Measurements from ENCODE around the gene EMP2. TPM values are rescaled to one million over a fixed set of nuclear protein-coding genes. Genes with fewer than 3 reads are reported as not detected.
"Not testable (repeated sequence)": the region's sequence is repeated elsewhere in the genome, so short reads cannot be mapped to it uniquely, and the experiment has no call there.

Gene EMP2
- total RNA-seq, 2 experiments from 2014 or later: not detected

- Histone ChIP-seq H3K27me3 (ENCODE audit: control insufficient read depth in 1 of 2, insufficient read depth in 2 of 2, low read length in 2 of 2) (peaks cover 0 to 3% of the 10 kb centered on the region in 2 experiments), H3K36me3 (ENCODE audit: insufficient read depth, low read length) (no peaks in the 10 kb centered on the region), H3K27ac (ENCODE audit: low read depth in 1 of 2, low read length in 2 of 2) (no peak overlapping the region), H3K4me1 (ENCODE audit: insufficient read depth, low read length) (no peaks in the 10 kb centered on the region), H3K4me3 (ENCODE audit: low read length) (no peak overlapping the region), H3K9me3 (ENCODE audit: control insufficient read depth in 1 of 2, insufficient read depth in 1 of 2, low read length in 2 of 2) (peaks cover 0 to 9% of the 10 kb centered on the region in 2 experiments)
- peaks cover 26% of the 10 kb centered on the region for H3K27me3 Mint-ChIP-seq
- DNase-seq (no peak), ATAC-seq (ENCODE audit: poor library complexity) (no peak)
- POLR2A ChIA-PET: no interaction called here
- H3K36me3 Mint-ChIP-seq (ENCODE audit: low read depth): no peaks in the 10 kb centered on the region
- TF ChIP-seq CTCF (IDR thresholded peaks at IDR 0.05): no peak
- CTCF ChIA-PET: interaction anchor here (0.7 kb wide), 1 partner anchor 891 kb away, joined by 3 read pairs; no protein-coding TSS in a partner anchor
- H3K4me1 Mint-ChIP-seq (ENCODE audit: low read depth): no peaks in the 10 kb centered on the region
- no peak overlapping the region for H3K27ac Mint-ChIP-seq
- intact Hi-C loops (cut with DNase I, micrococcal nuclease): no loop called here
- H3K4me3 Mint-ChIP-seq: no peak overlapping the region
- H3K9me3 Mint-ChIP-seq: peaks cover 5% of the 10 kb centered on the region
Measured at GRCh38 chr16:10561425-10561824, 19.0 kb downstream of the EMP2 start.

GRCh38 chr16:10561001-10561400, 19.4 kb downstream of the EMP2 start:
- DNase-seq (no peak), ATAC-seq (ENCODE audit: poor library complexity) (no peak)
- no peaks in the 10 kb centered on the region for H3K4me1 ChIP-seq (ENCODE audit: insufficient read depth, low read length)
- no peaks in the 10 kb centered on the region for H3K4me1 Mint-ChIP-seq (ENCODE audit: low read depth)
- H3K27ac Mint-ChIP-seq: no peak overlapping the region
- TF ChIP-seq CTCF (IDR thresholded peaks at IDR 0.05): no peak
- no peak overlapping the region for H3K27ac ChIP-seq (ENCODE audit: low read depth in 1 of 2, low read length in 2 of 2)
- POLR2A ChIA-PET: no interaction called here
- H3K27me3 ChIP-seq (ENCODE audit: control insufficient read depth in 1 of 2, insufficient read depth in 2 of 2, low read length in 2 of 2): peaks cover 0 to 3% of the 10 kb centered on the region in 2 experiments
- H3K36me3 ChIP-seq (ENCODE audit: insufficient read depth, low read length): no peaks in the 10 kb centered on the region
- intact Hi-C loops (cut with DNase I, micrococcal nuclease): no loop called here
- peaks cover 5% of the 10 kb centered on the region for H3K9me3 Mint-ChIP-seq
- no peak overlapping the region for H3K4me3 ChIP-seq (ENCODE audit: low read length)
- no peak overlapping the region for H3K4me3 Mint-ChIP-seq
- CTCF ChIA-PET: no interaction called here
- no peaks in the 10 kb centered on the region for H3K36me3 Mint-ChIP-seq (ENCODE audit: low read depth)
- H3K27me3 Mint-ChIP-seq: peaks cover 26% of the 10 kb centered on the region
- H3K9me3 ChIP-seq (ENCODE audit: control insufficient read depth in 1 of 2, insufficient read depth in 1 of 2, low read length in 2 of 2): peaks cover 0 to 9% of the 10 kb centered on the region in 2 experiments

GRCh38 chr16:10559792-10560191, 20.6 kb downstream of the EMP2 start:
- intact Hi-C loops (cut with DNase I, micrococcal nuclease); H3K27ac Mint-ChIP-seq; H3K9me3 Mint-ChIP-seq: not testable (repeated sequence)

More at GRCh38 chr16:10559792-10560191, 20.6 kb downstream of the EMP2 start:
- CTCF ChIA-PET; H3K27ac ChIP-seq (ENCODE audit: low read depth in 1 of 2, low read length in 2 of 2); H3K4me1 Mint-ChIP-seq (ENCODE audit: low read depth); H3K27me3 ChIP-seq (ENCODE audit: control insufficient read depth in 1 of 2, insufficient read depth in 2 of 2, low read length in 2 of 2); H3K36me3 ChIP-seq (ENCODE audit: insufficient read depth, low read length); H3K4me3 Mint-ChIP-seq; H3K4me3 ChIP-seq (ENCODE audit: low read length); ATAC-seq (ENCODE audit: poor library complexity); H3K36me3 Mint-ChIP-seq (ENCODE audit: low read depth); H3K9me3 ChIP-seq (ENCODE audit: control insufficient read depth in 1 of 2, insufficient read depth in 1 of 2, low read length in 2 of 2); H3K4me1 ChIP-seq (ENCODE audit: insufficient read depth, low read length); POLR2A ChIA-PET; DNase-seq: not testable (repeated sequence)
- H3K27me3 Mint-ChIP-seq: peaks cover 30% of the 10 kb centered on the region
